GM12878 (cell line): ENCODE results near the gene ACTA2. TPM values are rescaled to one million over a fixed set of nuclear protein-coding genes. Genes with fewer than 3 reads are reported as not detected.

Experiments
- ATAC-seq: fragments of 200-7000 bp; cut with Tn5 transposase; 3 replicates; pipeline ENCODE4 v1.9.1; 2020; ENCODE audit warnings: mild to moderate bottlenecking, moderate library complexity
- BruUV-seq: library from RNA; stranded (reverse); fragments of 400-500 nt; replicated peaks from 2 replicates; lab custom pipeline; 2021; lab: Mats Ljungman, UMichigan
- CTCF ChIA-PET: fragments of 300-600 bp; sonication (Branson Sonifier 250); formaldehyde crosslinking; extraction: SDS; loops from one replicate; lab custom pipeline; 2021; ENCODE audit warnings: inconsistent platforms; lab: Yijun Ruan, JAX
- POLR2A ChIA-PET: fragments of 350-600 bp; formaldehyde crosslinking; extraction: SDS; loops from one replicate; lab custom pipeline; 2021; ENCODE audit warnings: inconsistent platforms; lab: Charles Lee
- RAD21 ChIA-PET: fragments of 300-600 bp; sonication (Branson Sonifier 250); formaldehyde crosslinking; loops from one replicate; lab custom pipeline; 2023; ENCODE audit warnings: antibody characterized with exemption; ENCODE audit not compliant: unreplicated experiment; lab: Charles Lee
- SMC1A ChIA-PET: fragments of 300-600 bp; sonication (Branson Sonifier 250); formaldehyde crosslinking; loops from one replicate; lab custom pipeline; 2023; ENCODE audit not compliant: unreplicated experiment, uncharacterized antibody; lab: Charles Lee
- DNase-seq: peaks from one replicate; pipeline ENCODE4 v3.0.0-alpha.2; 2011; ENCODE audit warnings: low read depth, low spot score
- FAIRE-seq: peaks from 3 replicates; lab custom pipeline; 2011; peaks lifted over from hg19 to GRCh38; lab: Jason Lieb, UNC
- H2AFZ ChIP-seq: 2 replicates; pipeline ENCODE4 v1.6.0; 2011; ENCODE audit warnings: low read depth, low read length, control low read depth; ENCODE audit not compliant: control insufficient read depth
- H3K27ac ChIP-seq: 2 replicates; pipeline ENCODE4 v1.5.1; 2011; ENCODE audit warnings: control low read depth; ENCODE audit not compliant: control insufficient read depth, insufficient read depth
- H3K27me3 ChIP-seq, 2 experiments: replicated peaks in 1 of 2; 2 replicates each; pipeline versions ENCODE4 v1.6.0 to v1.6.1; 2011; ENCODE audit warnings: low read length in 1 of 2; ENCODE audit not compliant: control insufficient read depth in 2 of 2, insufficient read depth in 2 of 2
- H3K36me3 ChIP-seq, 2 experiments: 2 replicates each; pipeline ENCODE4 v1.5.1; 2011; ENCODE audit warnings: low read length in 1 of 2; ENCODE audit not compliant: control insufficient read depth in 2 of 2, insufficient read depth in 2 of 2
- H3K4me1 ChIP-seq: 2 replicates; pipeline ENCODE4 v1.6.1; 2011; ENCODE audit warnings: mild to moderate bottlenecking, low read length, moderate library complexity, mixed read lengths; ENCODE audit not compliant: control insufficient read depth, insufficient read depth
- H3K4me2 ChIP-seq: 2 replicates; pipeline ENCODE4 v1.6.0; 2011; ENCODE audit warnings: control low read depth; ENCODE audit not compliant: control insufficient read depth, insufficient read depth
- H3K4me3 ChIP-seq: fragments of 200-600 bp; sonication (generic); 2 replicates; pipeline ENCODE4 v1.5.1; 2016
- H3K79me2 ChIP-seq: 2 replicates; pipeline ENCODE4 v1.6.0; 2011; ENCODE audit warnings: low read length; ENCODE audit not compliant: control insufficient read depth, insufficient read depth
- H3K9ac ChIP-seq: 2 replicates; pipeline ENCODE4 v1.8.0; 2011; ENCODE audit warnings: low read length, control low read depth, mixed read lengths; ENCODE audit not compliant: control insufficient read depth, insufficient read depth
- H3K9me3 ChIP-seq: replicated peaks from 3 replicates; pipeline ENCODE4 v1.5.1; 2011; ENCODE audit warnings: mild to moderate bottlenecking, low read length; ENCODE audit not compliant: control insufficient read depth, insufficient read depth
- H4K20me1 ChIP-seq: 2 replicates; pipeline ENCODE4 v1.6.0; 2011; ENCODE audit not compliant: control insufficient read depth, insufficient read depth
- CBX5 ChIP-seq: sonication (generic); IDR thresholded peaks from 2 replicates; pipeline ENCODE4 v1.6.1; 2016; ENCODE audit warnings: low read depth, moderate library complexity, mild to moderate bottlenecking, inconsistent platforms
- ESRRA ChIP-seq: IDR thresholded peaks from 2 replicates; pipeline ENCODE4 v1.6.1; 2012; ENCODE audit warnings: mild to moderate bottlenecking, low read length, improper control_type of control experiment
- GABPA ChIP-seq: IDR thresholded peaks from 2 replicates; pipeline ENCODE4 v1.6.1; 2014; ENCODE audit warnings: antibody characterized with exemption, low read depth, mild to moderate bottlenecking, inconsistent platforms
- HDAC2 ChIP-seq: fragments of 200-600 bp; sonication (generic); IDR thresholded peaks from 2 replicates; pipeline ENCODE4 v1.6.1; 2017
- KAT2A ChIP-seq: conservative IDR thresholded peaks from 2 replicates; pipeline ENCODE4 v1.6.1; 2011; ENCODE audit warnings: low read depth, low read length; ENCODE audit not compliant: control insufficient read depth
- NKRF ChIP-seq: fragments of 450-650 bp; conservative IDR thresholded peaks from 2 replicates; pipeline ENCODE4 v1.6.1; 2017; ENCODE audit warnings: mild to moderate bottlenecking, moderate library complexity
- PAX5 ChIP-seq: IDR thresholded peaks from 2 replicates; pipeline ENCODE4 v1.6.1; 2011; ENCODE audit warnings: low read depth, low read length, borderline replicate concordance
- POLR2A ChIP-seq: IDR thresholded peaks from 2 replicates; pipeline ENCODE4 v1.6.1; 2011; ENCODE audit warnings: low read depth, mild to moderate bottlenecking, low read length
- RBBP5 ChIP-seq: fragments of 200-600 bp; sonication (generic); conservative IDR thresholded peaks from 2 replicates; pipeline ENCODE4 v1.6.1; 2016
- RELA ChIP-seq: fragments of 450-650 bp; IDR thresholded peaks from 2 replicates; pipeline ENCODE4 v1.8.0; 2014; ENCODE audit warnings: borderline replicate concordance; ENCODE audit not compliant: partially characterized antibody
- YY1 ChIP-seq: IDR thresholded peaks from 2 replicates; pipeline ENCODE4 v1.6.1; 2011; ENCODE audit warnings: low read depth, mild to moderate bottlenecking, low read length
- ZNF207 ChIP-seq: fragments of 450-650 bp; IDR thresholded peaks from 2 replicates; pipeline ENCODE4 v1.6.1; 2014; ENCODE audit warnings: antibody characterized with exemption, mild to moderate bottlenecking, borderline replicate concordance
- ZNF622 ChIP-seq: fragments of 450-650 bp; IDR thresholded peaks from 2 replicates; pipeline ENCODE4 v1.6.1; 2017; ENCODE audit warnings: mild to moderate bottlenecking, inconsistent platforms
- in situ Hi-C: fragments of 300-500 bp; cut with MboI; formaldehyde crosslinking; loops from 9 replicates; pipeline ENCODE4 v1.14.3; 2018; ENCODE audit warnings: mixed read lengths
- intact Hi-C: fragments of 100-400 bp; cut with micrococcal nuclease; formaldehyde crosslinking; loops from one replicate; pipeline ENCODE4 v1.14.2; 2022; ENCODE audit not compliant: unreplicated experiment
- polyA plus RNA-seq, 11 experiments: library from polyadenylated mRNA; depleted of rRNA in 4 of 11; unstranded in 6 of 11; stranded (reverse) in 5 of 11; fragments of >200 nt; fragmentation: Nextera tagmentation in 4 of 11; fragmentation: Illumina TruSeq in 1 of 11; extraction: Ambion mirVana in 4 of 11; extraction: Trizol in 1 of 11; gene quantifications; 1 replicate in 1 of 11; 2 replicates in 10 of 11; pipeline versions ENCODE4 v1.2.1 to v1.2.3, GENCODE V29; 2011 to 2016; ENCODE audit warnings: inconsistent platforms in 2 of 11, missing spikeins in 2 of 11, low read depth in 1 of 11
- total RNA-seq, 4 experiments: library from RNA; depleted of rRNA in 3 of 4; stranded (reverse); fragments of >200 nt in 3 of 4; fragmentation: Illumina TruSeq in 1 of 4; extraction: Trizol in 1 of 4; gene quantifications; 2 replicates each; pipeline versions ENCODE4 v1.2.1 to v1.2.3, GENCODE V29; 2013 to 2021
- TF ChIP-seq, protein P1 (sequence below): IDR thresholded peaks from 2 replicates; pipeline ENCODE4 v1.6.1; 2011; ENCODE audit warnings: borderline replicate concordance, low read depth, mild to moderate bottlenecking, moderate library complexity, low read length; ENCODE audit not compliant: insufficient read depth, poor library complexity, severe bottlenecking

Gene ACTA2
- total and polyA plus RNA-seq, 10 of the 15 experiments (the other 5 are each of a cell fraction or from before 2014, with no cell fraction given) = 7.4 to 78.2 (median 32.4) TPM

GRCh38 chr10:88926566-88927415, 25.8 kb downstream of the ACTA2 start (continued):
- TF ChIP-seq KAT2A (no peak), RELA (no peak), GABPA (no peak), ZNF622 (no peak), PAX5 (no peak), YY1 (no peak), HDAC2 (no peak)
- TF ChIP-seq, protein P1, sequence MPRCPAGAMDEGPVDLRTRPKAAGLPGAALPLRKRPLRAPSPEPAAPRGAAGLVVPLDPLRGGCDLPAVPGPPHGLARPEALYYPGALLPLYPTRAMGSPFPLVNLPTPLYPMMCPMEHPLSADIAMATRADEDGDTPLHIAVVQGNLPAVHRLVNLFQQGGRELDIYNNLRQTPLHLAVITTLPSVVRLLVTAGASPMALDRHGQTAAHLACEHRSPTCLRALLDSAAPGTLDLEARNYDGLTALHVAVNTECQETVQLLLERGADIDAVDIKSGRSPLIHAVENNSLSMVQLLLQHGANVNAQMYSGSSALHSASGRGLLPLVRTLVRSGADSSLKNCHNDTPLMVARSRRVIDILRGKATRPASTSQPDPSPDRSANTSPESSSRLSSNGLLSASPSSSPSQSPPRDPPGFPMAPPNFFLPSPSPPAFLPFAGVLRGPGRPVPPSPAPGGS = no peak

GRCh38 chr10:88923520-88923919, 29.1 kb downstream of the ACTA2 start:
- Histone ChIP-seq H3K4me1 (no peaks in the 10 kb centered on the region), H3K9me3 (no peaks in the 10 kb centered on the region), H3K27me3 (no peaks in the 10 kb centered on the region), H3K79me2 (no peaks in the 10 kb centered on the region), H3K27ac (no peak overlapping the region), H3K4me2 (no peak overlapping the region), H3K4me3 (no peak overlapping the region), H4K20me1 (no peaks in the 10 kb centered on the region), H3K9ac (no peak overlapping the region), H3K36me3 (peaks cover 0 to 33% of the 10 kb centered on the region in 2 experiments; a peak in 2 of 4 replicates), H2AFZ (no peak overlapping the region)
- ATAC-seq = no peak
- no peak for FAIRE-seq
- ChIA-PET SMC1A (interaction anchor here (0.9 to 1.5 kb wide), 4 partner anchors 8 to 88 kb away, joined by 3 to 14 read pairs (median 6); no protein-coding TSS in a partner anchor), POLR2A (interaction anchor here (0.6 kb wide), 1 partner anchor 31 kb away, joined by 3 read pairs; no protein-coding TSS in a partner anchor), CTCF (interaction anchor here (0.7 to 12.8 kb wide), 6 partner anchors 9 to 294 kb away, joined by 3 to 895 read pairs (median 4); no protein-coding TSS in a partner anchor), RAD21 (no interaction called here)
- no peak for DNase-seq
- in situ Hi-C loops (no loop called here), intact Hi-C loops (no loop called here)
- no peak for TF ChIP-seq RBBP5
- no peak for TF ChIP-seq POLR2A
- no peak for TF ChIP-seq NKRF
- no peak for TF ChIP-seq ZNF207
- no peak for TF ChIP-seq CBX5
- no peak for TF ChIP-seq ESRRA
- no TSS peak for BruUV-seq
